ENCODE data around the gene HNRNPR. TPM values are rescaled to one million over a fixed set of nuclear protein-coding genes. Genes with fewer than 3 reads are reported as not detected.

Gene HNRNPR
- polyA plus RNA-seq, 1 of the 3 experiments (the other 2 are of a cell fraction): 111 TPM

GRCh38 chr1:23385119-23385621 is 41.1 kb upstream of the HNRNPR start:
- no peak overlapping the region for H3K9ac ChIP-seq

More at GRCh38 chr1:23385119-23385621, 41.1 kb upstream of the HNRNPR start:
- peaks cover 4% of the 10 kb centered on the region for H3F3A ChIP-seq (replicated peaks; ENCODE audit: insufficient read depth)
- no peaks in the 10 kb centered on the region for H3K79me2 ChIP-seq (ENCODE audit: insufficient read depth)
- ChIA-PET CTCF (interaction anchor here (1.0 to 2.4 kb wide), 2 partner anchors 19 to 160 kb away, joined by 4 to 8 read pairs; no protein-coding TSS in a partner anchor), POLR2A (interaction anchor here (1.4 kb wide), 1 partner anchor 10 kb away, joined by 3 read pairs; no protein-coding TSS in a partner anchor)
- H2AFZ ChIP-seq (ENCODE audit: low read depth): peak overlapping the region; percentile 4; the same call in 1 of the 2 replicates
- no peak overlapping the region for H3K4me3 ChIP-seq (ENCODE audit: low read depth in 2 of 2, low read length in 1 of 2)
- no peak for DNase-seq
- H3K27ac ChIP-seq (ENCODE audit: low read depth in 2 of 2, low read length in 1 of 2): peak overlapping the region in 1 of 2 experiments; percentile 42; a peak in 2 of 4 replicates
- H3K9me2 ChIP-seq: no peaks in the 10 kb centered on the region
- H3K36me3 ChIP-seq (replicated peaks in 1 of 2; ENCODE audit: control insufficient read depth in 1 of 2, insufficient read depth in 2 of 2, low read length in 1 of 2): no peaks in the 10 kb centered on the region
- 78% methylated on average over 11 of the region's 14 CpGs for WGBS (ENCODE audit: low lambda C conversion rate)
- H3K9me3 ChIP-seq: no peaks in the 10 kb centered on the region
- no peak overlapping the region; the same call in 1 of the 2 replicates for H3K4me2 ChIP-seq
- TF ChIP-seq IRF3 (IDR thresholded peaks at IDR 0.05; ENCODE audit: low read depth, low read length): no peak
- no peak for TF ChIP-seq CHD2 (IDR thresholded peaks at IDR 0.05; ENCODE audit: low read length, partially characterized antibody)
- no peak for TF ChIP-seq USF1 (IDR thresholded peaks at IDR 0.05; ENCODE audit: borderline replicate concordance, low read depth)
- TF ChIP-seq REST (IDR thresholded peaks at IDR 0.05; ENCODE audit: low read depth, low read length): no peak
- no peak; the same call in 1 of the 2 replicates for TF ChIP-seq GABPA (IDR thresholded peaks at IDR 0.05; ENCODE audit: low read depth)
- TF ChIP-seq POLR2AphosphoS5 (IDR thresholded peaks at IDR 0.05; ENCODE audit: low read depth, low read length): no peak
- TF ChIP-seq RCOR1 (IDR thresholded peaks at IDR 0.05; ENCODE audit: low read length): no peak
- TF ChIP-seq MXI1 (IDR thresholded peaks at IDR 0.05; ENCODE audit: low read depth, low read length): no peak
- TF ChIP-seq PBX3 (IDR thresholded peaks at IDR 0.05): no peak
- no peak for TF ChIP-seq FOXM1 (IDR thresholded peaks at IDR 0.05; ENCODE audit: low read depth)
- TF ChIP-seq CTCF (IDR thresholded peaks at IDR 0.05): no peak
- TF ChIP-seq SIN3A (IDR thresholded peaks at IDR 0.05; ENCODE audit: borderline replicate concordance, low read depth, low read length): no peak
- no peak for TF ChIP-seq GATA2 (CRISPR knock-in tag; IDR thresholded peaks at IDR 0.05)
- TF ChIP-seq TEAD4 (IDR thresholded peaks at IDR 0.05; ENCODE audit: borderline replicate concordance, insufficient read depth): no peak
- TF ChIP-seq FOXJ3 (CRISPR knock-in tag; IDR thresholded peaks at IDR 0.05): no peak
- no peak for TF ChIP-seq RXRA (IDR thresholded peaks at IDR 0.05; ENCODE audit: borderline replicate concordance, low read depth)
- H3K27me3 ChIP-seq (ENCODE audit: insufficient read depth): no peaks in the 10 kb centered on the region
- no peaks in the 10 kb centered on the region for H4K20me1 ChIP-seq (ENCODE audit: insufficient read depth)
- H3K4me1 ChIP-seq (ENCODE audit: control insufficient read depth in 1 of 2, insufficient read depth in 2 of 2, low read depth in 1 of 2, low read length in 1 of 2): peaks cover 0 to 6% of the 10 kb centered on the region in 2 experiments; a peak in 2 of 4 replicates
